ENCODE results near the gene STARD7. TPM values are rescaled to one million over a fixed set of nuclear protein-coding genes. Genes with fewer than 3 reads are reported as not detected.

The STARD7 gene
- total and polyA plus RNA-seq, 2 donors (not counting 3 experiments of a cell fraction or from before 2014, with no cell fraction given), result 61.2 to 132 TPM

DNA sequence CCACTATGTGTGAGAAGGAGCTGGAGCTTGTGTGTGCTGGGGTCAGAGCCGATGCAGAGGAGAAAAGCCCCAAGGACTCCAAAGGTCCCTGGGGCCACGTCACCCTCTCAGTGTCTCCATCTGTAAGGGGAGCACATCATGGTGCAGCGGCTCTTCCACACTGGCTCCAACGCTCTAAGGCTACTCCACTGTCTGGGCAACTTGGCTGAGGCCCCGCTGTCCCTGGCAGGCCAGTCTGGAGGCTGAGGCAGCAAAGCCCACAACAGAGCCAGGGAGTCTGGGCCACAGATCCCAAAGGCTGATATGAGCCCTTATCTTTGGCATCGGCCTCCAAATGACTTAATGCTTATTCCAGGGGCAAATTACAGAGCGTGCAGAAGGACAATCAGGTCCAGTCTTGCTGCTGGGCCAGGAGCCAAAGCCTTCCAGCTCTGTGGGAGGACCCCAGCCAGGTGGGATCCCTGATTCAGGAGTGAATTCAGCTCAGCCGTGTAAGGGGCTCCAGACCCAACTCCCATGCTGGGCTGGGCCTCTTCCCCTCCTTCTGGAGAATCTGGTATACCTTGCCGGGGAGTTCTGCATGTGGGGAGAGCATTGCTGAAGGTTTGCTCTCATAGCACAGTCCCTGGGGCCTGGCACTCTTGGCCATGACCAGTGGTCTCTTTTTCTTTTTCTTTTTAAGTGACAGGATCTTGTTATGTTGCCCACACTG lies 61.6 kb downstream of the STARD7 start:
- Histone ChIP-seq H2AFZ (ENCODE audit: low read depth, low read length) (no peak overlapping the region), H3K27me3 (ENCODE audit: control insufficient read depth in 2 of 2, insufficient read depth in 2 of 2, low read length in 2 of 2) (no peaks in the 10 kb centered on the region), H3K9me3 (replicated peaks; ENCODE audit: control insufficient read depth, insufficient read depth, low read length) (no peaks in the 10 kb centered on the region), H3K4me1 (ENCODE audit: control insufficient read depth, extremely low read depth, insufficient read depth, low read length) (no peaks in the 10 kb centered on the region), H3K36me3 (ENCODE audit: control insufficient read depth in 2 of 2, extremely low read depth in 1 of 2, insufficient read depth in 2 of 2, low read length in 2 of 2) (no peaks in the 10 kb centered on the region), H3K79me2 (ENCODE audit: control insufficient read depth, insufficient read depth, low read length) (no peaks in the 10 kb centered on the region), H3K4me2 (ENCODE audit: insufficient read depth, low read length) (no peak overlapping the region), H4K20me1 (replicated peaks; ENCODE audit: control insufficient read depth, extremely low read depth, insufficient read depth, low read length) (no peaks in the 10 kb centered on the region), H3K4me3 (replicated peaks in 1 of 3; ENCODE audit: insufficient read depth in 1 of 3, low read depth in 1 of 3, low read length in 3 of 3) (no peak overlapping the region), H3K9me1 (replicated peaks; ENCODE audit: control insufficient read depth, extremely low read depth, insufficient read depth, low read length) (no peaks in the 10 kb centered on the region), H3K27ac (ENCODE audit: insufficient read depth, low read depth, low read length) (no peak overlapping the region), H3K9ac (replicated peaks; ENCODE audit: extremely low read depth, insufficient read depth, low read length) (no peak overlapping the region)
- no peak for TF ChIP-seq EZH2 (IDR thresholded peaks at IDR 0.05; ENCODE audit: borderline replicate concordance, low read depth, low read length, severe bottlenecking)
- no peak for TF ChIP-seq POLR2AphosphoS5 (IDR thresholded peaks at IDR 0.05; ENCODE audit: insufficient read depth, low read depth, low read length)
- TF ChIP-seq MYC (IDR thresholded peaks at IDR 0.05; ENCODE audit: low read depth, low read length), result no peak
- TF ChIP-seq, protein P1, sequence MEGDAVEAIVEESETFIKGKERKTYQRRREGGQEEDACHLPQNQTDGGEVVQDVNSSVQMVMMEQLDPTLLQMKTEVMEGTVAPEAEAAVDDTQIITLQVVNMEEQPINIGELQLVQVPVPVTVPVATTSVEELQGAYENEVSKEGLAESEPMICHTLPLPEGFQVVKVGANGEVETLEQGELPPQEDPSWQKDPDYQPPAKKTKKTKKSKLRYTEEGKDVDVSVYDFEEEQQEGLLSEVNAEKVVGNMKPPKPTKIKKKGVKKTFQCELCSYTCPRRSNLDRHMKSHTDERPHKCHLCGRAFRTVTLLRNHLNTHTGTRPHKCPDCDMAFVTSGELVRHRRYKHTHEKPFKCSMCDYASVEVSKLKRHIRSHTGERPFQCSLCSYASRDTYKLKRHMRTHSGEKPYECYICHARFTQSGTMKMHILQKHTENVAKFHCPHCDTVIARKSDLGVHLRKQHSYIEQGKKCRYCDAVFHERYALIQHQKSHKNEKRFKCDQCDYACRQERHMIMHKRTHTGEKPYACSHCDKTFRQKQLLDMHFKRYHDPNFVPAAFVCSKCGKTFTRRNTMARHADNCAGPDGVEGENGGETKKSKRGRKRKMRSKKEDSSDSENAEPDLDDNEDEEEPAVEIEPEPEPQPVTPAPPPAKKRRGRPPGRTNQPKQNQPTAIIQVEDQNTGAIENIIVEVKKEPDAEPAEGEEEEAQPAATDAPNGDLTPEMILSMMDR (IDR thresholded peaks at IDR 0.05; ENCODE audit: extremely low read depth in 1 of 2, insufficient read depth in 1 of 2, low read depth in 1 of 2, low read length in 2 of 2), result no peak
- no peak for TF ChIP-seq GATA2 (IDR thresholded peaks at IDR 0.05; ENCODE audit: insufficient read depth, insufficient read length, low read depth, low read length)
- no peak for TF ChIP-seq JUN (IDR thresholded peaks at IDR 0.05; ENCODE audit: borderline replicate concordance, insufficient read depth, insufficient read length, low read depth)
- TF ChIP-seq FOS (IDR thresholded peaks at IDR 0.05; ENCODE audit: borderline replicate concordance, insufficient read depth, low read length), result no peak
- no peak for TF ChIP-seq MAX (IDR thresholded peaks at IDR 0.05; ENCODE audit: insufficient read depth, insufficient read length)
- no peak for TF ChIP-seq POLR2A (IDR thresholded peaks at IDR 0.05; ENCODE audit: low read depth, low read length)
- DNase-seq (ENCODE audit: low read depth, low spot score), result no peak
- FAIRE-seq, result no peak
- ChIA-PET POLR2A (no interaction called here), CTCF (interaction anchor here (2.3 to 3.5 kb wide), 2 partner anchors 9 to 27 kb away, joined by 10 to 15 read pairs; partner anchors contain the start of gene ASTL)
- intact Hi-C loops (cut with micrococcal nuclease), result no loop called here
- BruUV-seq (replicated peaks), result no TSS peak
- dilution Hi-C loops (cut with MboI; ENCODE audit: extremely low pct_ligation_motif_present, low sequenced_read_pairs), result no loop called here
